GM18507 (cell line): ENCODE data around the gene CDH16.
A peak's percentile ranks its signal among the peaks of the same experiment; 100 is the strongest.
"Not testable (repeated sequence)": the region's sequence is repeated elsewhere in the genome, so short reads cannot be mapped to it uniquely, and the experiment has no call there.

ENCODE experiments used
- DNase-seq: peaks from one replicate; pipeline ENCODE4 v3.0.0; 2011; ENCODE audit warnings: low read depth; ENCODE audit not compliant: insufficient read length; ENCODE audit errors: extremely low spot score
- FAIRE-seq: peaks from 2 replicates; lab custom pipeline; 2011; peaks lifted over from hg19 to GRCh38; lab: Jason Lieb, UNC

CDH16 gene

DNA sequence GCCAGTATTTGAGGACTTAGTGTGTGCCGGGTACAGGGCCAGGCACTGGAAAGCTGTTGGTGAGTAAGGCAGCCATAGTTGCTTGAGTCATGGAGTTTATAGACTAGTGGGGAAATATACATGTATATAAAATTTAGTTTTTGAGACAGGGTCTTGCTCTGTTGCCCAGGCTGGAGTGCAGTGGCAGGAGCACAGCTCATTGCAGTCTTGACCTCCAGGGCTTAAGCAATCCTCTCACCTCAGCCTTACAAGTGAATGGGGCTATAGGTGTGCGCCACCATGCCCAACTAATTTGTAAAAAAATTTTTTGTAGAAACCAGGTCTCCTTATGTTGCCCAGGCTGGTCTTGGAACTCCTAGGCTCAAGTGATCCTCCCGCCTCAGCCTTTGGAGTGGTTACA, 36.0 kb downstream of the CDH16 start:
- no peak for FAIRE-seq

DNA sequence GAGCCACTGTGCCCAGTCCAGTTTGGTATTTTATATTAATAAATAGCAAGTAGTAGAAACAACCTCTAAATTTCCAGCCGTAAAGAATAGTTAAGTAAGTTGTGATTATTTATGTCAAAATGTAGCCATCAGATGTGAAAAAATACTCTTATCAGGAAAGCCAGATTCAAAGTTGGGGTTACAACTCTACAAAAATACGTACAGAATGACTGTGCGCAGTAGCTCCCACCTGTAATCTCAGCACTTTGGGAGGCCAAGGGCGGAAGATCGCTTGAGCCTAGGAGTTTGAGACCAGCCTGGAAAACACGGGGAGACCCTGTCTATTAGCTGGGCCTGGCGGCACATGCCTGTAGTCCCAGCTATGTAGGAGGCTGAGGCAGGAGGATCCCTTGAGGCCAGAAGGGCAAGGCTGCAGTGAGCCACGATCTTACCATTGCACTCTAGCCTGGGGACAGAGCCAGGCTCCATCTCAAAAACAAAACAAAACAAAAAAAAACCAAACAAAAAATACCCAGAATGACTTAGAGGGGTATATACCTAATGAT, 36.6 kb downstream of the CDH16 start:
- DNase-seq (no peak), FAIRE-seq (no peak)

More for the DNA sequence above, 36.0 kb downstream of the CDH16 start:
- no peak for DNase-seq

GRCh38 chr16:66881560-66881959, 37.1 kb downstream of the CDH16 start:
- DNase-seq, result no peak
- no peak for FAIRE-seq

DNA sequence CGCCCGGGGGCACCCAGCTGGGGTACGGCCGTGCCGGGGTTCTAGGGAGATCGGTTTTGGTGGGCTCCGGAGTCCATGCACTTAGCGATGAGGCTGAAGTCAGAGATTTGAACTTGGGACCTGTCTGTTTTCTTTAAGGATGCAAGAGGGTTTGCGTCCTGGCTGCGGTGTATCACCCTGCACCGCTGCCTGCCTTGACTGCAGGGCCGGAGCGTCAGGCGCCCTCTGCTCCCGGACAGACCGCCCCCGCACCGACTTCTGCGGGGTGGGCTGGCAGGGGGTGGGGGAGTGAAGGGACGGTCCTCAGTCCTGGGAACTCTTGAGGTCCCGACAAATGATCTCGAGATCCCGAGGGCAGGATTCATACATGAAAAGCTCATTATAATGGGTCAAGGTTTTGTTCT, 37.7 kb downstream of the CDH16 start:
- FAIRE-seq (no peak), DNase-seq (no peak)

DNA sequence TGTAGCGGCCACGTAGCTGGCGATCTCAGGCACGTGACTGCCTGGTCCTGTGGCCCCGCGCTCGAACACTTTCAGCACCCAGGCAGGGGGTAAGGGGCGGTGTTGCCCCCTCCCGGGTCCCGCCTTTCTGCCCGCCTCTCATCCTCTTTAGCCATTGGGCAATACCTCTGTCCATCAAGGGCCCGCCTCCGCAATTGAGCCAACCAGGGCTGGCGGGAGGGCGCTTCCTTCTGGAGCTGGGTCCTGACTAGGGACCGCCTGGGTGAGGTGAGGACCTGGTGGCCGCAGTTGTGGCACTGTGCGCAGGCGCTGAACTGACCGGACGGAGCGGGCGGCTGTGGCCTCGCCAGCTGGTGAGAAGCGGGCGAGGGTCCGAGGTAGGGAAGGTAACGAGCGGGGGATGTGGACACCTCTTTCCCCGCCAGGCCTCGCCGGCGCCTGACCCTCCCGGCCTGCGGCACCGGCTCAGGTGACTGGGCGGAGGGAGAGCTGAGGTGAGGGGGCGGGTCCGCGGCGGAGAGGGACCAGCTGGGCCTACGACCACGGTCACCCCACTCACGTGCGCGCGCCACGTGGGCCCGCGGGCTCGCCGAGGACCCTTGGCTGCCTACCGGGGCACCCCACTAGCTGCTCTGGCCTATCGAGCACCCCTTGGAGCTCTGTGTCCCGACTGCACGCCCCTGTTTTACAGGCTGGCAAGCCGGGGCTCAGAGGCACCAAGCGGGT, 38.2 kb downstream of the CDH16 start, which contains the start of gene PDP2:
Gene PDP2, plus strand, starts transcription at position 228 of the 726 bp plus-strand sequence. CDS start 3,770 bp downstream, outside the sequence.
- peak; percentile 78 for DNase-seq
- FAIRE-seq, result peak; percentile 92

DNA sequence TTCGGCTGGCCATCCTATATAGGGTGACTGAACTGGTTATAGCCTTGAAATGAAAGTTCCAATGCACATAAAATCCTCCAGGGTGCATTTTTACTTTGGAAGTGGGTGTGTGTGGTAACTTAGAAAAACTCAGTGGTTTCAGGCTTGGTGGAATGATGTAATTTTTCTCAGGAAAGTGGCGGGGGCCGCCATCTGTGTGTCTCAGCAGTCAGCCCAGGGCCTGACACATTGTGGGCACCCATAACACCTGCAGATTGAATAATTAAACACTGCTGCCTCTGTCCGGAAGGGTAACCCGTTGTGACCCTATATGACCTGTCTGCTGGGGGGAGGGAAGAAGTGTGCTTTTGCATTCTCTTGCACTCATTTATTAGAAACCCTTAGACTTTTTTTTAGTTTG, 40.6 kb downstream of the CDH16 start:
- peak; percentile 31 for FAIRE-seq
- DNase-seq, result no peak

DNA sequence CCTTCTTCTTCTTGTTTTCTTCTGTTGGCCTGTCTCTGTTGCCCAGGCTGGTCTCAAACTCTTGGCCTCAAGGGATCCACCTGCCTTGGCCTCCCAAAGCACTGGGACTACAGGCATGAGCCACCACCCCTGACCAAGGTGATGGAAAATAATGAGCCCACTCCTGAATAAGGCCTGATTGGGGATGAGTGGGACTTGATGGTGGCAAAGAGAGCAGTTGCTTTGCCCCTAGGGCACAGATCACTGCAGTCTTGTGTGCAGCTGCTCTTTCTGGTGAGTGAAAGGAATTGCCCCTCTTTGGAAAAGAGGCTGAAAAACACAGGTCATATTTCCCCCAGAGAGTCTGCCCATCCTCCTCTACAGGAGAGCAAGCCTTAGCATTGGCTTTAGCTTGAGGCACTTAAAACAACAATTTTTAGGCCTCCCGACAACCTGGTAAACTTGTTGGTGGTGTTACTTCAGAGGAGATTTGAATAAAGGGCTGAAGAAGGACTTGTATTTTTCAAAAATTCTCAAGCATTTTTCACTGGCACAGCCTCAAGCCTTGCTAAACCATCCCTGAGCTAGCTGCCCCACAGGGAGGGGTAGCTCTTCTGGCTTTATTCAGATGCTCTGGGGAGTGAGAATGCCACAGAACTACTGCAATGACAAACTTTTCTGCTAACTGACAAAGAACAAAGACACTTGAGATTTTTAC, 44.5 kb downstream of the CDH16 start:
- DNase-seq, result no peak
- peak; percentile 41 for FAIRE-seq

GRCh38 chr16:66873685-66874055, 45.0 kb downstream of the CDH16 start:
- DNase-seq, result no peak
- FAIRE-seq, result no peak

GRCh38 chr16:66872943-66873684, 45.6 kb downstream of the CDH16 start:
- FAIRE-seq (peak; percentile 98), DNase-seq (peak; percentile 76)

GRCh38 chr16:66872559-66872942, 46.1 kb downstream of the CDH16 start:
- FAIRE-seq, result no peak
- no peak for DNase-seq

- FAIRE-seq (no peak), DNase-seq (no peak)
Measured at GRCh38 chr16:66871840-66872239, 46.8 kb downstream of the CDH16 start.

GRCh38 chr16:66871363-66871762, 47.3 kb downstream of the CDH16 start:
- not testable (repeated sequence) for FAIRE-seq, DNase-seq

- FAIRE-seq (no peak), DNase-seq (no peak)
Measured at GRCh38 chr16:66869424-66869823, 49.3 kb downstream of the CDH16 start.

- DNase-seq (no peak), FAIRE-seq (no peak)
Measured at GRCh38 chr16:66863707-66864106, 55.0 kb downstream of the CDH16 start.

DNA sequence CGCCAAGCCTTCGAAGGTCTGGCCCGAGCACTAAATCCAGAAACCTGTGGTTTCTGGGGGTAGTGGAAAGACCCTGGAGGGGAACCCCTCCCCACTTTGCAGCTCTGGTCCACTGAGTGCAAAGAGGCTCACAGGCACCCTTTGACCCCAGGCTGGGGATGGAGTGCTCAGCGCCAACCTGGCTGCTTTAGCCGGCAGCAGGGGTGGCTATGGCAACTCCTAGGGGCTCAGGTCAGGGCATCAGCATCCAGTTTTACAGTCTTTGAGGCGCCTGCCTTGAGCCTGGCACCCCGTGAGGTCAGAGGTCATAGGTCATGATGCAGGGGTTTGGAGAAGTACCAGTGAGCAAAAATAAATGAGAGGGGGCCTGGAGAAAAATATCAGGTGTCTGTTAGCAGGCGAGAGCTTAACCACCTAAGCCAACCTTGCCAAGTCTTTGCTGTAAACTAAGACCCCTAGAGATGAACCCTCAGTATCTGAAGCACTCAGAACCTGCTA, 56.6 kb downstream of the CDH16 start:
- no peak for DNase-seq
- no peak for FAIRE-seq

DNA sequence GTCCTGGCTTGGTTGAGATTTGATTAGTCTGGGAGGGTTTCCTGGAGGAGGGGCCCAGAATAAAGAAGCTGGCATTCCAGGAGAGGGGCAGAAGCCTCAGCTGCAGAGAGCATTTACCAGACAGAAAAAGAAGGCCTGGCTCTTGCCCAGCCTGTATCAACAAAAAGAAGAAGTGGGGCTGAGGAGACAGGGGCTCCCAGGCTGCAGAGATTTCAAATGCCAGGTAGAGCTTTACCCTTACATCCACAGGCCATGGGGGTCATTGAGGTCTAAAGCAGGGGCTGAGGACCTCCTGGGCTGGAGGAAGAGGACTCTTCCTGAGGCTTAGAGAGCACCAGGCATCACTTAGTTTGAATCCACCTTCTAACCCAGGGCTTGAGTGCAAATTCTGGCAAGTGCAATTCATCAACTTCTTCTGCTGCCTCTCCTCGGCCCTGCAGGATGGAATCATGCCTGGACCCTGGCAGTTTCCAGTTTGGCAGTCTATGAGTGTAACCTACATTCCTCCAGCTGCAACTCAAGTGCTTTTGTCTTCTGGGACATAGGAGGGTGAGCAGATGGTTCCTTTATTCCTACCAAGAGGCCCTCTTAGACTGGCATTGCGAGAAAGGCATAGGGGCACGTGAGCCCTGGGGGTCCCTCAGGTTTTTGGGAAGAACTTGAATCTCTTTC, 59.2 kb downstream of the CDH16 start:
- DNase-seq (no peak), FAIRE-seq (no peak)

DNA sequence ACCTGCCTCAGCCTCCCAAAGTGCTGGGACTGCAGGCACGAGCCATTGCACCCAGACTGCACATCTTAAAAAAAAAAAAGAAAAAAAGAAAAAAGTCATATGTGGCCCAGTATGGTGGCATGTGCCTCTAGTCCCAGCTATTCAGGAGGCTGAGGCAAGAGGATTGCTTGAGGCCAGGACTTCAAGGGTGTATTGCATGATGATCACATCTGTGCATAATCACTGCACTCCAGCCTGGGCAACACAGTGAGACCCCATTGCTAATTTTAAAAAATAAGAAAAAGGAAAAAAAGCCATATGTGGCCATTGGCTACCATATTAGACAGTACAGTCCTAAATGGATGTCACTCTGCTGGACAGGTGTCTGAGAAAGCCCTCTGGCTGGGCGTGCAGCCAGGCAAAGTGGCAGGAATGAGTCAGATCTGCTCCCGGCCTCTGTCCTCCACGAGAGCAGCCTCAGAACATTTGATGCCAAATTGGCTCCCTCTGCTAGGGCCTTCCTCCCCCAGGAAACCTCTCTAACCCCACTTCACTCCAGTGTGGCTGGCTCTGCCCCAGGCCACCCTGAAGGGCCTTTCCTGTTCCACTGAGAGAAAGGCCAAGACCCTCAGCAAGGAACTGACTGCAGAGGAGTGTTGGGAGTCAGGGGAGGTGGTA, 59.8 kb downstream of the CDH16 start:
- DNase-seq (no peak), FAIRE-seq (no peak)
